Stimulated activated CD8-positive, alpha-beta memory T cell treated with anti-CD3 and anti-CD28 coated beads, Interleukin-15, amount 100 ng/mL, for 1 hour (primary cell): ENCODE results near the gene ADGRF1.
"Not testable (repeated sequence)": the region's sequence is repeated elsewhere in the genome, so short reads cannot be mapped to it uniquely, and the experiment has no call there.

Source experiments
- DNase-seq: peaks from one replicate; pipeline ENCODE4 v3.0.0-alpha.2; 2020; ENCODE audit warnings: low read depth

The ADGRF1 gene

DNA sequence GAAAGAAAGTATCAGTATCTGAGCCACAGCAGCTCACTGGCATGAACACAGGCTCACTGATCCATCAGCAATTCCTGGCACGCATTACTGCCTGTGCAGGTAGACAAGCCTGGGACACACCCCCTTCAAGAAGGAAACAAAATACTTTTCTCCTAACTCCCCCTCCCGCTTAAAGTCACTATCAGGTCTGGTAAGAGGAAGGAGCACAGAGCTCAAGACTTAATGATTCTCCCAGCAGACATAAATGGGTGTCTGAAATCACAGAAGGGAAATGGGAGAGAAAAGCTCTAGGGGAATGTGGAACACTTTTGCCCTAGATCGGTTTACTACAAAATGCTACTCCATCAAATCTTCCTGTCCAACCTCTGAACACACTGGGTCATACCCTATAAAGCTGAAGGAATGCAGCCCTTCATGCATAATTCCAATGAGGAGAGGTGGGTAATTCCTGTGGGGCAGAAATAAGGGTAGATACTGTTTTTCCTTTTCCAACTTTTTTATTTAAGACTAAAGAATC lies at the start of gene ADGRF1:
ADGRF1 (minus strand) TSS at position 58 of the 517 bp plus-strand sequence. CDS start 13,271 bp downstream, outside the sequence.
- DNase-seq, result no peak

DNA sequence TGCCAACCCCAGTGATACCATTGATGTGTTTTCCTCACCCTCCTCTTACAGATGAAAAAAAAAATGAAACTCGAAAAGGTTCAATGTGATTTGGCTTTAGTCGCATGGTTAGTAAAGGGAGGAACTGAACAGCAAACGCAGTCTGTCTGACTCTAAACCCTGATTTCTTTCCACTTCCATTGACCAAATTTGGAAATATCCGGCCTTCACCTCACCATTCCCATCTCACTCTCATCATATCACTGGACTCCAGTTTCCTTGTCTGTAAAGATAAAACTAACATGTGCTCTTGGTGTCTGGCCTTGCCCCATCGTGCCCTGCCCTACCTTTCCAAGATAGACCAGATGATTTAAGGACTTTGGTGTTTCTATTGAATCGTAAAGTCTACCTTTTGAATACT lies 48.7 kb upstream of the ADGRF1 start:
- DNase-seq, result no peak

DNA sequence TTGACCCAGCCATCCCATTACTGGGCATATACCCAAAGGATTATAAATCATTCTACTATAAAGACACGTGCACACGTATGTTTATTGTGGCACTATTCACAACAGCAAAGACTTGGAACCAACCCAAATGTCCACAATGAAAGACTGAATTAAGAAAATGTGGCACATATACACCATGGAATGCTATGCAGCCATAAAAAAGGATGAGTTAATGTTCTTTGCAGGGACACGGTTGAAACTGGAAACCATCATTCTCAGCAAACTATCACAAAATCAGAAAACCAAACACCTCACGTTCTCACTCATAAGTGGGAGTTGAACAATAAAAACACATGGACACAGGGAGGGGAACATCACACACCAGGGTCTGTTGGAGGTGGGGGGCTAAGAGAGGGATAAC lies 47.3 kb upstream of the ADGRF1 start:
- DNase-seq, result not testable (repeated sequence)

DNA sequence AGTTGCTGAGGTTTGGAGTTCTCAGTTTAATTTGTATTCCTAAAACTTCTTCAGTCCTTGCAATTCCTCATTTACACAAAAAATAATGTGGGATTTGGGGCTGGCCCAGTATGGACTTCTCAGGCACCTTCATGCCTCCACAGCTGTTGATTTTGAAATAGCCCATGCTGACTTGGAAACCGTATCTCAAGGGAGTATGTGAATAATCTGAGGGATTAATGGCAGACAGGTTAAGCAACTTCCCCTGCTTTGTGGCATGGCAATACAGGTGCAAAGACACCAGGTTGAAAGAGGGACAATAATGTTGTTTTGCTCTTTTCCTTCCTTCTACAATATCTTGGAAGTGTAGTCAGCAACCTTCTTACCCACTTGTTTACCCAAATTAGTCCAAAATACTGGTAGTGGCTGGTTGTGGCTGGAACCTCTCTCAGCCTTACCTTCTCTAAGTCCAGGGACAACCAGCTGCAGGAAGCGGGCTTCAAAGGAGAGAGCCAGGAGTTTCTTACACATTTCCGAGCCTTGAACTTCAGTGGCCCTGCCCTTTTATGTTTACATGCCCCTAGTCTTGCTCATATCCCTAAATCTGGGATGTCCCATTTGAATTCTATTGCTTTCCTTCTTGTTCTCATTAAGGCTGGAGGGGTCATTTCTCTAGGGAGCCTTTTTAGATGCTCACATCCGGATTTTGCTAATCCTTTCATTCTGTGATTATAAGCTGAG lies 44.1 kb upstream of the ADGRF1 start:
- no peak for DNase-seq

DNA sequence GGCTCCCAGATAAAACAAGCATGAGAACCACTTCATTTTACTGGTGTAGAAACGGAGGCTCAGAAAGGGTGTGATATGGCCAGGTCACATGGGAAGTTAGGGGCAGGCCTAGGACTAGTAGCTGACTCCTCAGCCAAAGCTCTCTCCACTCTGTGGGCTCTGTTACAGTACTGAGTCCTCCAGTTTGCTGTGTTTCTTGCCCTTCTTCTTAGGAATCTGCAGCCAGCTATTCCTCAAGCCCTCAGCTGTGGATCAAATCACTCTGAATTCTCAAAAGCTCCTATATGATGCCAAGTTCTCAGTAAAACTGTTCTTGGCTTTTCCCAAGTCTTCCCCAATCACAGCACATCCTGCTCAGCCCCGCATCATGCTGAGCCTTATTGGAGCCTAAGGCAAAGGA lies 42.5 kb upstream of the ADGRF1 start:
- DNase-seq, result no peak

DNA sequence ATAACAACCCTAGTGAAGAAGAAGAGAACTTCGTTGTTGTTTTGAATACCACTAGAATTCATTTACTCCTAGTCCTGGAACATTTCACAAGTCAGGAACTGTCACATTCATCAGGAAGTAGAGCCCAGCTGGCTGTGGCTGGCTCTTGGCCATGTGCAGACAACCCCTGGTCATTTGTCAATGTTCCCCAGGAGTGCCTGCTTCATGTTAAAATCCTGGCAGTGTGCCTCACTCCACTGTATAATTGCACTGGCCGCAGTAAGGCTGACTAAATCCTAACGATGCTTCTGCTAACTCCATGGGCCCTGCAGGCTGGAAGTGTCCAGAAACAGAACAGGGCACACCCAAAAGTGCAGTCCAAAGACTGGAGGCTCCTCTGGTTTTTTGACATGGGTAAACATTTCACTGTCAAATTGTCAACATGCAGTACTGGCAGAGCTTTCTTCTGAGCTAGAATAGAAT lies 41.5 kb upstream of the ADGRF1 start:
- no peak for DNase-seq

DNA sequence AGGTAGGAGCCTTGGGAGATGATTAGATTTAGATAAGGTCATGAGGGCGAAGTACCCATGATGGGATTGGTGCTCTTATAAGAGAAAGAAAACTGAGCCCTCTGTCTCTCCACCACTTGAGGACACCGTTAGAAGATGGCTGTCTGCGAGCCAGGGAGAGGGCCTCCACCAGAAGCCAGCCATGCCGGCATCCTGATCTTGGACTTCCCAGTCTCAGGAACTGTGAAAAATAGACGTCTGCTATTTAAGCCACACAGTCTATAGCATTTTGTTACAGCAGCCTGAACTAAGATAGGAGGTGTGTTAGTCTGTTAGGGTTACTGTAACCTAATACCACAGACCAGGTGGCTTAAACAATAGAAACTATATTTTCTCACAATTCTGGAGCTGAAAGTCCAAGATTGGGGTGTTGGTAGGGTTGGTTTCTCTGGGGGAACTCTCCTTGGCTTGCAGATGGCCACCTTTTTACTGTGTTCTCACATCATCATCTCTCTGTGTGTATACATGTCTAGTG lies 38.0 kb upstream of the ADGRF1 start:
- no peak for DNase-seq

DNA sequence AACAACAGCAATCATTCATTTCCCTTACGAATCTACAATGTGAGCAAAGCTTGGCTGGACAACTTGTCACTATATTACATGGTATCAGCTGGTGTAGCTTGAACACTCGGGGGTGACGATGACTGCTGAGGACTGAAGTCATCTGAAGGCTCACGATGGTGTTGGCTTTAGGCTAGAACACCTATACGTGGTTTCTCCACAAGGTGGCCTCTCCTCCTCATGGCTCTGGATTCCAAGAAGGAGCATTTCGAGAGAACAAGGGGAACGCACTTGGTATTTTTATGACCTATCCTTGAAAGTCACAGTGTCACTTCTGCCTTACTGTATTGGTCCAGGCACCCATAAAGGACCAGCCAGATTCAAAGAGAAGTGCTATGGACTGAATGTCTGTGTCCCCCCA lies 37.5 kb upstream of the ADGRF1 start:
- DNase-seq, result no peak

DNA sequence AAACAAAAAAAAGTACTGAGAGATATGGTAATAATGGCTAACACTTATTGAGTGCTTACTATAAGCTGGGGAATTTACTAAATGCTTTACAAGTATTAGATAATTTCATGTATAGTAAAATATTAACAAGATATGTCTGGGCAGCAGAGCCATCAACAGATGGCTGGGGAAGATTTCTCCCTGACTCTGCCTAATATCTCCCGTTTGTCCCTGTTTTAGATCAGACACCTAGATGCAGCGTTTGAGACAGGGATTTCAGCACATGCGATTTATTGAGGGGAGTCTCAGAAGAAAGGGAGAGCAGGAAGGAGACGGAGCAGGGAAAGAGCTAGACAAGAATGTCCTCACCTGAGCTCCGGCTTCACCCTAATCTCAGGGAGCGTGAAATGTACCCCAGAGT lies 36.9 kb upstream of the ADGRF1 start:
- no peak for DNase-seq

DNA sequence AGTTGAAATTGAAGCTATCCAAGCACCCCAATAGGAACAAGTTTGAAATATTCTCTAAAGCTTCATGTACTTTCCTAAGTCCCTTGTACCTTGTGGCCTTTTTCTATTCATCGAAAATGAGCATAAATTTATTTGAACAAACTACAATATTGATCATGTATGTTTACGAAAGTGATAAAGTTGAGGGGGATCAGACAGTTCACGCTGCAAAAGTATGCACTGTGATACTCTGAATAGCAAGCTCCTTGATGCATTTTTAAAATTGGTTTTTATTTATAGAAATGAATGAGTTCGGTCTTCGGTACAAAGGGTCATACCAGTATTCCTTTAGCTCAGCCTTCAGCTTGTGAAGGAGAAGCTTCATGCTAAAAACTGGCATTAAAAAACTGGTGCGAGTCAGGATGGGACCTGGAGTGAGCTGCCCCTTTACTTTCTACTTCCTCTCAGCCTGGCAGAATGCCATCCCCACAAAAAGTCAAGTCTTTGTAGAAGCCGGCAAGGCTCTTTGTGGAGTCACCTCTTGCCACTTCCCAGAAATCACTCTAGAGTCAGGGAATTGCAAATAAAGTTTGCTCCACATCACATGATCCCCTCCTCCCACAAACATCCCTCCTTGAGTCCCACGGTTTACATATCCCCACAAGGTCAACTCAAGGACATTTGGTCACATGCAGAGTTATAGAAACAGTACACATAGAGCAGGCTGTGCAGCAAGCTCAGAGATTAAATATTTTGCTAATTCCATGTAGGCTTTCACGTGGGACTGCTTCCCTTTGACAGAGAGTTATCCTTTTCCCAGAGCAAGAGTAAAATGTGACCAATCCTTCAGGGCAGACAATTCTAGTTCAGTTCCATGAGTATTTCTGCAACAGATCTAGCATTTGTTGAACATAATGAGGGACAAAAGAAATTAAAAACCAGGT lies 34.6 kb upstream of the ADGRF1 start:
- DNase-seq, result no peak

DNA sequence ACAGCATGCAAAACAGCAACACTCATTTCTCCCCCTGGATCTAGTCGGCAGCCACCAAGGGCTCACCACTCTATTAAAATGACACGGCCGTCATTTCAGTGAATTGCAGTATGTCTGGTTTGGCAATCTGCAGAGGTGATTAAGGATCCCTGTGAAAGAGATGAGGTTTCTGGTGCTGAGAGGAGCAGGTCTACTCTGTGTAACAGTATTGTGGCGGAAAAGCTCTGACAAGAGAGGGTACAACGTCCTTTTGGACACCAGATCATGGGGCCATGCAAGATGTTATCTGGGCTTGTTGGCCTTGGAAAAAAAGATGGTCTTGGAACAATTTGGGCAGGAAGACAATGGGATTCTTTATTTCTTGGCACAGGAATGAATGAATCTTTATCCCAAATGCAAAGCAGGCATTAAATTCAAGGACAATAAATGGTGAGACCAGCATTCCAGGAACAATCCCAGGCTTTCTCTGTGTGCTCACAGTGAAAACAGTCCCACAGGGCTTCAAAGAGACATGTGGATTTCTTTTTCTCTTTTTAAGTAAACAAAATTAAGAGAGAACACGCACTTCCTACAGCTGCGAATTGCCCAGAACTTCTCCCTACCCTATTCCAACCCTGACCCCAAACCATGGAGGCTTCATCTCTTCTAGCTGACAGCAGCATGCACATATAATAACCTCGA lies 33.7 kb upstream of the ADGRF1 start:
- DNase-seq, result no peak

DNA sequence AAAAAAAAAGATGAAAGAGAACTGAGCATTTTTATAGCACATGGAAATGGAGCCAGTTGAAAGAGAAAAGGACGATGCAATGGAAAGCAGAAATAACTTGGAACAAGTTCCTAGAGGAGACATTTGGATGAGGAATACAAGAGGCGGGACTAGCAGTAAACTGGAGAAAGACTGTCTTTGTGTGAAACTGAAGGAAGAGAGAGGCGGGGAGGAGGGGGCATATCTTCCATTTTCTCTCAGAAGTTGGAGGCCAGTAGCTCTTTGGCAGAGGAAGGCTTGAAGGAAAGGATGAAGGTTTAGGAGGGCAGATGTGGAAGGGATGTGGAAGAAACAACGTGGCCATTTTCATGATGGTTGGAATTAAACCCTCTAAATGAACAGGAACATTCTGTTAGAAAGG lies 33.0 kb upstream of the ADGRF1 start:
- DNase-seq, result no peak

DNA sequence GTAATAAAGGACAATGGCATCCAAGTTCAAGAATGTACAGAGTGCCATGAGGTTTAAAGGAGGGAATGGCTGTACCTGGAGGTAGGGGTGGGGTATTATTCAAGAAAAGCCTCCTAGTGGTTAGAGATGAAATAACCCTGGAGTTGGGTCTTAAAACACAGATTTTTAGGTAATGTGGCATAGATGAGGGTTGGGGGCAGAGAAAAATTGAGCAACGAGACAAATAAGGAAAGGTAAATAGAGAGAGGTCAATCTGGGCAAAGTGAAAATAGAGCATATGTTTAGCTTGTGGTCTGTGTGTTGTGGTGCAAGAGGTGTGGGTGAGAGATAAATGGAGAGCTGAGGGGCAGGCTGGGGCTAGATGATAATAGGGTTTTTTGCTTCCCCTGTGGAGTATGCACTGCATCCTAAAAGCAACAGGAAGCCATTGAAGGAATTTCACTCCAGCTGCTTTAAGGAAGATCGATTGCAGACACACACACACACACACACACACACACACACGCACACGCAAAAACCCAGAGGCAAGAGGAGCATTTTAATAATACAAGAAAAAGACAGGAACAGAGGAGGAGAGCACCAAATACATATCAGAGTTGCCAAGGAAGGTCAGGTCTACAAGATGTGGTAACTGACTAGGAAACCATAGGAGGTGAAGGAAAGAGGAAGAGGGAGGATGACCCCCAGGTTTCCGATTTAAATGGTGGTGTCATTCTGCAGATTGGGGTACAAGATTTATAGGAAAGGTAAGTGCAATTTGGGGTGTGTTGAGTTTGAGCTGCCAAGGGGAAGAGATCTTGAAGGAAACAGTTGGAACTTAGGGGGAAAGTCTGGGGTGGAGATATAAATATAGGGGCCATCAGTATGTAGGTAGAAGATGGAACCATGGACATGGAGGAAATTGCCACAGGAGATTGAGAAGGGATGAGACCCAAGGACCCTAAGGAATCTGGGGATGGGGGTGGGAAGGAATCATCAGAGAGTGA lies 31.3 kb upstream of the ADGRF1 start:
- no peak for DNase-seq

DNA sequence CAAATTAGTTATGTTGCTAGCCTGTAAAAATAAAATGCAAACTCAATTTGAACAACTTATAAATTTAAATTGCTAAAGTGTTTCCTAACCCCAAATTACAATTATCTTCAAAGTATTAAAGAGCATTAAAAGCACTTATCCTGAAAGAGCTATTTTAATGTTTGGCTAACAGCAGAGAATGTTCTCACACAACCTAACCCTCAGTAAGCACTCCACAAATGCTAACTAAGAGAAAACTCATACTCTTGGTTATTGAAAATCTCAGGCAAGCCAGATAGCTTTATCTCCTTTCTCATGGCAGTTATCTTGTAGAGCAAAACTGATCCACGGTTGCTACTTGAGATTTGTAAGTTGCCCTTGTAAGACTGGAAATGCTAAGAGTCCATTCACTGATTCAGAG lies 30.5 kb upstream of the ADGRF1 start:
- DNase-seq, result no peak

DNA sequence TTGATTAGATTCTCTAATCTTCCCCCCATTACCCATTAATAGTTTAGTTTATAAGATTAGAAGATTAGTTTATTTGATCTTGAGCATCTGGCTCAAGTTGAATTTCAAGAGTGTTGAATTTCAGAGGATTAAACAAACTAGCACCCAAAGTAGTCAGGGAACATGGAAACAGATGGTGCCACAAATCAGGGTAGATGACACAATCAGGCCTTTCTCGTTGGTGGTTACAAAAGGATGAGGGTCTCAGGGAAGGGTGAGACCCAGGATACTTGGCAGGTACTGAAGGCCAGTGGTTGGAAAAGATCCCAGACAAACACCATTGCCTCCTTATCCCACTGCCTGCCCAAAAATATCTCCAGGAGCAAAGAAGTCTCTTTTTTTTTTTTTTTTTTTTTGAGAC lies 29.5 kb upstream of the ADGRF1 start:
- DNase-seq, result no peak

DNA sequence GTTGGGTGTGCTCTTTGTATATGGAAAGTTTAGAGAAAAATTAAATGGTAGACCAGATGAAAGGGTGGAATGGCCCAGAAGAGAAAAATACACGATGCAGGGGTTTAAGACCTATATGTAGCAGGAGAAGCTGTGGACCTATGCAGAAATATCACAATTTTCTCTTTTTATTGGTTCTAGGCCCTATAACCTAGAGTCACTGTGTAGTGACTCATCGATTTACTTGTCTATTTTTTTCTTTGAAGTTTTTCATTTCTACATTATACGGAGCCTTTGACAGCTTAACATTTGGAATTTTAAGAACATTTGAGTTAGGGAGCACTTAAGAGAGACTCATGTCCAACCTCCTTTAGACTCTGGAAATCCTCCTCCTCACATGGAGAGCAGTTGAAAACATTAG lies 28.3 kb upstream of the ADGRF1 start:
- no peak for DNase-seq

DNA sequence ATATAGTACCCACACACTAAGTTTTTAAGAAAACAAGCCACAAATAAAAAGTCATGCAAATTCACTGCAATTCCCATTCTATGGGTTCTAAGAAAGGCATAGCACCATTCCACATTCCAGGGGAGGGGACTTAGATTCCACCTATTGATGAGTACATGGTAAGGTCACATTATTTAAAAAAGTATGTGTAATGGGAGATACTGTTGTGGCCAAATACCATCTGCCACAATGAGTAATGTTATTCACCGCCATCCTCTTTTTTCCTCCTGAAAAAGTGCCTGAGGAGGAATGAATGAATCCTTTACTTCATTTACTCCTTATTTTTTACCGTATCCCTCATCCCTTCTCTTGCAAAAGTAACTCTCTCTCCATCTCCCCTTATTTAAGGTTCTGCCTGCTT lies 27.0 kb upstream of the ADGRF1 start:
- DNase-seq, result no peak

DNA sequence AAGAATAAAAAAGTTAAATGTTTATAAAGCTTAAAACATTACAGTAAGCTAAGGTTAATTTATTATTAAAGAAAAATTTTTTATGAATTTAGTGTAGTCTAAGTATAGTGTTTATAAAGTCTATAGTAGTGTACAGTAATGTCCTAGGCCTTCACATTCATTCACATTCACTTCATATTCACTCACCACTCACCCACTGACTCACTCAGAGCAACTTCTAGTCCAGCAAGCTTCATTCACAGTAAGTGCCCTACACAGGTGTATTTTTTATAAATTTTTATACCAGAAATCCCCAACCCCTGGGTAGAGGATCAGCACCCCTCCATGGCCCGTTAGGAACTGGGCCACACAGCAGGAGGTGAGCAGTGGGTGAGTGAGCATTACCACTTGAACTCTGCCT lies 24.3 kb upstream of the ADGRF1 start:
- DNase-seq, result no peak

DNA sequence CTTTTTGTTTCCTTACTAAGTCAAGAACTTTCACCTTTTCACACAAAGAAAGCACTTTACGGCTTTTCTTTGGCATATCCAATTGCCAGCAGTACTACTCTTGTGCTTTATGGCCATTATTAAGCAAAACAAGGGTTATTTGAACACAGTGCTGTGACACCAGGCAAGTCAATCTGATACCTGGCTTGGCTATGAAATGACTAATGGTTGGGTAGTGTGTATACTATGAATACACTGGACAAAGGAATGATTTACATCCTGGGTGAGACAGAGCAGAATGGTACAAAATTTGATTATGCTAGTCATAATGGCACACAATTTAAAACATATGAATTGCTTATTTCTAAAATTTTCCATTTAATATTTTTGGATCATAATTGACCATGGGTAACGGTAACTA lies 22.1 kb upstream of the ADGRF1 start:
- no peak for DNase-seq

DNA sequence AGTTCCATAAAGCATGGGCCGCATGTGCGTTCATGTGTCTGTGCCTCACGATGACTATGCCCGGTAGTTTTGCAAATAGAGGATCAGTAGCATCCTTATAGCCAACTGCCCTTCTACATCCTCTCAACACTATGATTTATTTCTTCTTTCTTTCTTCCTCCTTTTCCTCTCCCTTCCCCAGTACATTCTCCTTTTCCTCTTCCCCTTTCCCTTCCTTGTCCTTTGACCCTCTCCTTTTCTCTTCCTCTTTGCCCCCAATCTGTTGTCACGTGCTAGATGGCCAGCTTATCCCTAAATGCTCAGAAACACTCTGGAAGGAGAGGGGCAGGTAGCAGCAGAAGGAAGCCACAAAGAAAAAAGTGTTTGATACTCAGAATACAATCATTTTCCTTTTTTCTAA lies 20.2 kb upstream of the ADGRF1 start:
- DNase-seq, result no peak
